Sigmoid colon (tissue), 4 donors: ENCODE results near the gene ALAS1.

Experiments used
- CTCF ChIP-seq, 4 experiments: fragments of 450-650 bp in 3 of 4; fragments of 200-600 bp in 1 of 4; IDR thresholded peaks; one replicate each; pipeline ENCODE4 v1.5.1; 2016 to 2019; ENCODE audit warnings: antibody characterized with exemption in 4 of 4, mild to moderate bottlenecking in 3 of 4, moderate library complexity in 2 of 4
- EP300 ChIP-seq, 4 donors: sonication (generic); formaldehyde crosslinking; IDR thresholded peaks; one replicate each; pipeline ENCODE4 v1.6.1; 2017; ENCODE audit warnings: antibody characterized with exemption in 4 of 4
- POLR2A ChIP-seq, 2 donors: fragments of 450-650 bp; IDR thresholded peaks; one replicate each; pipeline ENCODE4 v1.6.1; 2016; ENCODE audit warnings: antibody characterized with exemption in 2 of 2, mild to moderate bottlenecking in 2 of 2, moderate library complexity in 2 of 2

GRCh38 chr3:52186729-52187128, 11.2 kb upstream of the ALAS1 start:
- TF ChIP-seq CTCF (IDR thresholded peaks at IDR 0.05) (no peak), POLR2A (IDR thresholded peaks at IDR 0.05) (no peak), EP300 (IDR thresholded peaks at IDR 0.05) (no peak)
